K562 (cell line): Measurements from ENCODE around the gene ADGRB3. TPM values are rescaled to one million over a fixed set of nuclear protein-coding genes. Genes with fewer than 3 reads are reported as not detected.

Source experiments
- DEAF1 ChIP-seq: fragments of 450-650 bp; formaldehyde crosslinking; IDR thresholded peaks from 2 replicates; pipeline ENCODE4 v1.4.0; 2020; ENCODE audit warnings: mild to moderate bottlenecking, moderate library complexity
- GATA2 ChIP-seq: sonication (generic); formaldehyde crosslinking; IDR thresholded peaks from 2 replicates; pipeline ENCODE4 v1.4.0; 2020; ENCODE audit warnings: mild to moderate bottlenecking, missing genetic modification reagents
- GTF2E2 ChIP-seq: fragments of 200-800 bp; sonication (Bioruptor generic); IDR thresholded peaks from 2 replicates; pipeline ENCODE4 v1.6.1; 2016; ENCODE audit warnings: missing genetic modification characterization, missing compliant biosample characterization
- IRF9 ChIP-seq: fragments of 450-650 bp; IDR thresholded peaks from 2 replicates; pipeline ENCODE4 v1.6.1; 2016; ENCODE audit warnings: missing biosample characterization, missing genetic modification characterization
- KDM5B ChIP-seq: fragments of 200-600 bp; sonication (generic); IDR thresholded peaks from 2 replicates; pipeline ENCODE4 v1.6.1; 2012; ENCODE audit warnings: low read depth, mild to moderate bottlenecking, moderate library complexity, low read length, control low read depth, inconsistent platforms; ENCODE audit not compliant: insufficient replicate concordance
- KLF1 ChIP-seq: fragments of 450-650 bp; IDR thresholded peaks from 2 replicates; pipeline ENCODE4 v1.6.1; 2016; ENCODE audit warnings: missing genetic modification characterization, missing compliant biosample characterization
- MEIS2 ChIP-seq: fragments of 450-650 bp; IDR thresholded peaks from 2 replicates; pipeline ENCODE4 v1.6.1; 2014; ENCODE audit warnings: mild to moderate bottlenecking; ENCODE audit not compliant: partially characterized antibody
- MIER1 ChIP-seq: fragments of 450-650 bp; IDR thresholded peaks from 2 replicates; pipeline ENCODE4 v1.6.1; 2016; ENCODE audit warnings: antibody characterized with exemption, mild to moderate bottlenecking, low read depth
- NR2C1 ChIP-seq, 2 experiments: fragments of 450-650 bp; IDR thresholded peaks; 2 replicates each; pipeline ENCODE4 v1.6.1; 2017; ENCODE audit warnings: mild to moderate bottlenecking in 2 of 2, antibody characterized with exemption in 1 of 2, inconsistent platforms in 1 of 2, missing compliant biosample characterization in 1 of 2, missing genetic modification characterization in 1 of 2
- RBM17 ChIP-seq: fragments of 200-400 bp; formaldehyde crosslinking; IDR thresholded peaks from 2 replicates; pipeline ENCODE4 v1.6.1; 2017; ENCODE audit warnings: low read depth, mild to moderate bottlenecking, low read length, borderline replicate concordance
- STAT6 ChIP-seq: sonication (generic); formaldehyde crosslinking; IDR thresholded peaks from 2 replicates; pipeline ENCODE4 v1.8.1; 2023; ENCODE audit warnings: mild to moderate bottlenecking, missing genetic modification reagents
- ZNF121 ChIP-seq: sonication (generic); formaldehyde crosslinking; conservative IDR thresholded peaks from 2 replicates; pipeline ENCODE4 v1.8.0; 2022; ENCODE audit warnings: missing genetic modification reagents
- ZNF395 ChIP-seq: fragments of 200-800 bp; sonication (Bioruptor generic); IDR thresholded peaks from 2 replicates; pipeline ENCODE4 v1.6.1; 2017; ENCODE audit warnings: missing genetic modification characterization, missing compliant biosample characterization
- ZNF398 ChIP-seq: fragments of 250-450 bp; sonication (Bioruptor Pico); IDR thresholded peaks from 2 replicates; pipeline ENCODE4 v1.8.0; 2021; ENCODE audit warnings: moderate library complexity, mild to moderate bottlenecking, inconsistent platforms
- ZNF57 ChIP-seq: fragments of 450-650 bp; formaldehyde crosslinking; IDR thresholded peaks from 2 replicates; pipeline ENCODE4 v1.4.0; 2020; ENCODE audit warnings: mild to moderate bottlenecking, moderate library complexity
- polyA plus RNA-seq, 8 experiments: library from polyadenylated mRNA; depleted of rRNA in 4 of 8; stranded (reverse) in 5 of 8; unstranded in 3 of 8; fragments of >200 nt; fragmentation: Nextera tagmentation in 2 of 8; fragmentation: Illumina TruSeq in 1 of 8; extraction: Ambion mirVana in 2 of 8; extraction: Trizol in 1 of 8; gene quantifications; 2 replicates each; pipeline versions ENCODE4 v1.2.1 to v1.2.3, GENCODE V29; 2011 to 2014; ENCODE audit warnings: inconsistent platforms in 1 of 8, missing spikeins in 1 of 8
- total RNA-seq, 7 experiments: library from RNA; depleted of rRNA in 6 of 7; stranded (reverse); fragments of >200 nt in 6 of 7; fragmentation: Illumina TruSeq in 2 of 7; extraction: Trizol in 2 of 7; gene quantifications; 2 replicates each; pipeline versions ENCODE4 v1.2.1 to v1.2.3, GENCODE V29; 2011 to 2021; ENCODE audit warnings: low replicate concordance in 1 of 7

ADGRB3 gene
- total and polyA plus RNA-seq, 9 of the 15 experiments (the other 6 are each of a cell fraction or from before 2014, with no cell fraction given) = 0.90 to 7.8 (median 2.4) TPM

- TF ChIP-seq IRF9 = peak; percentile 85
- TF ChIP-seq MIER1 = no peak
- no peak for TF ChIP-seq GATA2 (CRISPR knock-in tag)
- TF ChIP-seq GTF2E2 = 0 out of 2 replicates have a peak, but pooled peaks have one; percentile 24
- 0 out of 2 replicates have a peak, but pooled peaks have one; percentile 17 for TF ChIP-seq KLF1
- TF ChIP-seq MEIS2 = peak; percentile 98
- no peak for TF ChIP-seq KDM5B
- TF ChIP-seq STAT6 = no peak
- TF ChIP-seq NR2C1 (IDR thresholded peaks at IDR 0.05) = peak; percentile 93
- peak; percentile 96 for TF ChIP-seq NR2C1 (tag; IDR thresholded peaks at IDR 0.05)
- TF ChIP-seq ZNF57 (CRISPR knock-in tag) = peak; percentile 82
- 0 out of 2 replicates have a peak, but pooled peaks have one; percentile 11 for TF ChIP-seq ZNF121 (CRISPR knock-in tag)
- TF ChIP-seq ZNF395 (CRISPR knock-in tag) = peak; percentile 96
- peak; percentile 82 for TF ChIP-seq ZNF398
- no peak for TF ChIP-seq RBM17
- 0 out of 2 replicates have a peak, but pooled peaks have one; percentile 9 for TF ChIP-seq DEAF1 (CRISPR knock-in tag)
Measured at GRCh38 chr6:68740828-68741500, 105.9 kb downstream of the ADGRB3 start (continued).
